Measurements from ENCODE around the gene GFM1.
A peak's percentile ranks its signal among the peaks of the same experiment; 100 is the strongest.

Gene GFM1

GRCh38 chr3:158723991-158724390, 79.7 kb downstream of the GFM1 start:
- no peak for DNase-seq (ENCODE audit: low read depth in 1 of 2, low spot score in 1 of 2)

GRCh38 chr3:158725348-158726011, 81.2 kb downstream of the GFM1 start:
- no peak for DNase-seq (ENCODE audit: low read depth in 1 of 2, low spot score in 1 of 2)

GRCh38 chr3:158727206-158728060, 83.1 kb downstream of the GFM1 start:
- no peak for DNase-seq (ENCODE audit: low read depth in 1 of 2, low spot score in 1 of 2)

- no peak for DNase-seq (ENCODE audit: low read depth in 1 of 2, low spot score in 1 of 2)
Observed at GRCh38 chr3:158728061-158728377, 83.7 kb downstream of the GFM1 start.

GRCh38 chr3:158728851-158729250, 84.5 kb downstream of the GFM1 start:
- no peak for DNase-seq (ENCODE audit: low read depth in 1 of 2, low spot score in 1 of 2)

- DNase-seq (ENCODE audit: low read depth in 1 of 2, low spot score in 1 of 2) = no peak
Observed at GRCh38 chr3:158731486-158731885, 87.2 kb downstream of the GFM1 start.

GRCh38 chr3:158731938-158732855, 87.9 kb downstream of the GFM1 start, which contains the start of gene RARRES1:
Gene RARRES1, minus strand, starts transcription at chr3:158732457. Its CDS starts 42 bp downstream, at chr3:158732415.
- DNase-seq (ENCODE audit: low read depth in 1 of 2, low spot score in 1 of 2) = peak in 1 of 2 donors; percentile 12

- DNase-seq (ENCODE audit: low read depth in 1 of 2, low spot score in 1 of 2) = no peak
Observed at GRCh38 chr3:158732856-158733200, 88.5 kb downstream of the GFM1 start.

- no peak for DNase-seq (ENCODE audit: low read depth in 1 of 2, low spot score in 1 of 2)
Observed at GRCh38 chr3:158733656-158734055, 89.3 kb downstream of the GFM1 start.

- DNase-seq (ENCODE audit: low read depth in 1 of 2, low spot score in 1 of 2) = no peak
Observed at GRCh38 chr3:158735296-158736033, 91.1 kb downstream of the GFM1 start.

GRCh38 chr3:158737410-158737809, 93.1 kb downstream of the GFM1 start:
- no peak for DNase-seq (ENCODE audit: low read depth in 1 of 2, low spot score in 1 of 2)

GRCh38 chr3:158737976-158738615, 93.8 kb downstream of the GFM1 start:
- DNase-seq (ENCODE audit: low read depth in 1 of 2, low spot score in 1 of 2) = no peak

GRCh38 chr3:158738653-158739052, 94.3 kb downstream of the GFM1 start:
- DNase-seq (ENCODE audit: low read depth in 1 of 2, low spot score in 1 of 2) = no peak

- DNase-seq (ENCODE audit: low read depth in 1 of 2, low spot score in 1 of 2) = no peak
Observed at GRCh38 chr3:158739078-158739477, 94.8 kb downstream of the GFM1 start.

GRCh38 chr3:158739661-158740060, 95.3 kb downstream of the GFM1 start:
- DNase-seq (ENCODE audit: low read depth in 1 of 2, low spot score in 1 of 2) = no peak

Data from activated T-helper 1 cell treated with anti-CD3 and anti-CD28 coated beads, Interleukin-2, amount 50 U/mL, for 16 hours (primary cell).